HEK293 (cell line): Measurements from ENCODE around the gene JKAMP.

ENCODE experiments used
- MYNN ChIP-seq: fragments of 450-650 bp; formaldehyde crosslinking; IDR thresholded peaks from 2 replicates; pipeline ENCODE4 v1.5.1; 2016; ENCODE audit warnings: missing biosample characterization, missing genetic modification characterization, borderline replicate concordance
- ZNF24 ChIP-seq: fragments of 450-650 bp; formaldehyde crosslinking; IDR thresholded peaks from 2 replicates; pipeline ENCODE4 v1.5.1; 2016; ENCODE audit warnings: missing biosample characterization, missing genetic modification characterization
- ZNF626 ChIP-seq: fragments of 450-650 bp; sonication (Bioruptor Pico); formaldehyde crosslinking; IDR thresholded peaks from 2 replicates; pipeline ENCODE4 v1.5.1; 2018; ENCODE audit warnings: missing biosample characterization, missing genetic modification characterization, inconsistent platforms
- ZNF701 ChIP-seq: fragments of 450-650 bp; formaldehyde crosslinking; IDR thresholded peaks from 2 replicates; pipeline ENCODE4 v1.5.1; 2016; ENCODE audit warnings: missing biosample characterization, missing genetic modification characterization

DNA sequence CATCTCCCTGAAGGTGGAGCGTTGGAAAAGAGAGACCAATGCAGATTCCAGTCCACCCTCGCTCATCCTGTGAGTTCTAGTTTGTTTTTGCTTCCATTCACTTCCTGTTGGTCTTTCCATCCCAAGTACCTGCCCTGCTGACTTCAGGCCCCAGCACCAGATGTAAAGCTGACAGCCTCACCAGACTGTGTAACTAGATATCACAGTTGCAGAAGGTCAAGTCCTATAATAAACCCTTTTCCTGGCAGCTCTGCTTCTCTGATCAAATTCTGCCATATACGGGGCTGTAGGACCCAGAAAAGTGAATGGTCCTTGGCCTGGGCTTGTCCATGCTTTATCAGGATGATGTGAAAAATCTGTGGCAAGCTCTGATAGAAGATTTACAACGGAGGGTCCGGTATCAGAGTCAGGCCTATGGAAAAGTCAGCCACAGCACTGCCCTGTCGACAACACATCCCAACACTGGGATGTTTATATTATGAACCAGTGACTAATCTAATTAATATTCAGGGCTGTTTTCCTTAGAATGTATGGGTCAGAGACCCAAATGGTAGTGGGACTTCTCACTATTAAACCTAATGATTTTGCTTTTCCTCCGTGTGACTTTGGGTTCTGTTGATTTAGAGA lies 50.2 kb downstream of the JKAMP start:
- TF ChIP-seq ZNF626 (tag by site-specific recombination) (no peak), MYNN (no peak), ZNF24 (tag by site-specific recombination) (no peak), ZNF701 (no peak)
